ENCODE results near the gene VAMP2. TPM values are rescaled to one million over a fixed set of nuclear protein-coding genes. Genes with fewer than 3 reads are reported as not detected.

VAMP2 gene
- total and polyA plus RNA-seq, 9 of the 15 experiments (the other 6 are each of a cell fraction or from before 2014, with no cell fraction given), result 2.3 to 31.8 (median 6.0) TPM

GRCh38 chr17:8176197-8176940 is 13.6 kb upstream of the VAMP2 start, which contains the start of gene TMEM107 (continued):
- peak; percentile 68; the same call in 1 of the 2 replicates for TF ChIP-seq ZBTB7A (IDR thresholded peaks at IDR 0.05; ENCODE audit: borderline replicate concordance, control insufficient read depth, low read depth, low read length)
- no peak for TF ChIP-seq ZBTB17 (CRISPR knock-in tag; IDR thresholded peaks at IDR 0.05)
- peak; percentile 82 for TF ChIP-seq POLR2G (IDR thresholded peaks at IDR 0.05; ENCODE audit: low read depth, low read length)
- peak; percentile 32 for TF ChIP-seq POLR2B (IDR thresholded peaks at IDR 0.05; ENCODE audit: low read depth, partially characterized antibody)
- 0 out of 2 replicates have a peak, but pooled peaks have one; percentile 61 for TF ChIP-seq ZSCAN29 (IDR thresholded peaks at IDR 0.05)
- no peak for TF ChIP-seq CREBBP (IDR thresholded peaks at IDR 0.05; ENCODE audit: low read depth, low read length)
- no peak for TF ChIP-seq POLR2AphosphoS2 (IDR thresholded peaks at IDR 0.05; ENCODE audit: low read length)
- TF ChIP-seq NFIC (IDR thresholded peaks at IDR 0.05), result no peak
- TF ChIP-seq VEZF1 (CRISPR knock-in tag; IDR thresholded peaks at IDR 0.05), result no peak
- no peak for TF ChIP-seq FOXO4 (CRISPR knock-in tag; IDR thresholded peaks at IDR 0.05)
- TF ChIP-seq U2AF2 (optimal IDR thresholded peaks at IDR 0.05; ENCODE audit: low read depth, low read length), result no peak
- TF ChIP-seq CTCF (IDR thresholded peaks at IDR 0.05 in 2 of 3, conservative IDR thresholded peaks at IDR 0.05 in 1 of 3; ENCODE audit: insufficient read depth in 2 of 3, low read depth in 1 of 3, low read length in 3 of 3), result peak in 2 of 3 experiments; percentile 6 to 18; a peak in 1 of 6 replicates
- TF ChIP-seq HMGN3 (IDR thresholded peaks at IDR 0.05; ENCODE audit: borderline replicate concordance, extremely low read depth, insufficient read length, low read depth, low read length), result peak; percentile 24
- TF ChIP-seq TFAP4 (CRISPR knock-in tag; IDR thresholded peaks at IDR 0.05; ENCODE audit: borderline replicate concordance), result peak; percentile 62; the same call in 1 of the 2 replicates
- peak; percentile 24 for TF ChIP-seq RBBP5 (IDR thresholded peaks at IDR 0.05; ENCODE audit: borderline replicate concordance, insufficient read depth, low read length, poor library complexity, severe bottlenecking)
- TF ChIP-seq CTBP1 (IDR thresholded peaks at IDR 0.05; ENCODE audit: borderline replicate concordance), result peak; percentile 41; the same call in 1 of the 2 replicates
- 0 out of 2 replicates have a peak, but pooled peaks have one; percentile 45 for TF ChIP-seq SUPT5H (IDR thresholded peaks at IDR 0.05)
- peak; percentile 38; the same call in 1 of the 2 replicates for TF ChIP-seq CREM (IDR thresholded peaks at IDR 0.05; ENCODE audit: low read depth)
- TF ChIP-seq ILF3 (IDR thresholded peaks at IDR 0.05; ENCODE audit: borderline replicate concordance), result no peak
- no peak for TF ChIP-seq ZNF445 (CRISPR knock-in tag; IDR thresholded peaks at IDR 0.05; ENCODE audit: low read depth)
- TF ChIP-seq TAF7 (tag; IDR thresholded peaks at IDR 0.05), result no peak
- 0 out of 2 replicates have a peak, but pooled peaks have one; percentile 33 for TF ChIP-seq GABPB1 (CRISPR knock-in tag; IDR thresholded peaks at IDR 0.05)
- TF ChIP-seq POLR2A (conservative IDR thresholded peaks at IDR 0.05), result peak; percentile 67
